Upper lobe of right lung (tissue), 1 donor: Measurements from ENCODE around the gene CNGB1. TPM values are rescaled to one million over a fixed set of nuclear protein-coding genes. Genes with fewer than 3 reads are reported as not detected.
A peak's percentile ranks its signal among the peaks of the same experiment; 100 is the strongest.
"Not testable (repeated sequence)": the region's sequence is repeated elsewhere in the genome, so short reads cannot be mapped to it uniquely, and the experiment has no call there.

ENCODE experiments used
- ATAC-seq: fragments of 200-7000 bp; cut with Tn5 transposase; one replicate; pipeline ENCODE4 v1.9.1; 2020; ENCODE audit warnings: mild to moderate bottlenecking, moderate library complexity
- DNase-seq: peaks from one replicate; pipeline ENCODE4 v3.0.0-alpha.2; 2020
- H3K27ac ChIP-seq: fragments of 200-600 bp; one replicate; pipeline ENCODE4 v1.8.0; 2022
- H3K27me3 ChIP-seq: fragments of 200-600 bp; one replicate; pipeline ENCODE4 v1.8.0; 2022; ENCODE audit warnings: mild to moderate bottlenecking
- H3K36me3 ChIP-seq: fragments of 200-600 bp; one replicate; pipeline ENCODE4 v1.8.0; 2022
- H3K4me1 ChIP-seq: fragments of 200-600 bp; one replicate; pipeline ENCODE4 v1.8.0; 2022
- H3K4me3 ChIP-seq: fragments of 200-600 bp; one replicate; pipeline ENCODE4 v1.8.0; 2022; ENCODE audit warnings: mild to moderate bottlenecking
- H3K9me3 ChIP-seq: fragments of 200-600 bp; one replicate; pipeline ENCODE4 v1.8.0; 2022
- intact Hi-C: fragments of 100-400 bp; cut with DNase I; formaldehyde crosslinking; loops from one replicate; pipeline ENCODE4 v1.11.0; 2022
- total RNA-seq: library from RNA; stranded (reverse); fragmentation: NEBNext Ultra II Directional; extraction: Animal tissue kit (Norgen Biotek cat#: 25700); gene quantifications from one replicate; pipeline ENCODE4 v1.2.1, GENCODE V29; 2021
- TF ChIP-seq, protein P1 (sequence below): fragments of 200-600 bp; IDR thresholded peaks from one replicate; pipeline ENCODE4 v1.8.0; 2022; ENCODE audit warnings: antibody characterized with exemption
- donor health status: DM: no; HTN: yes; CAD: no; lungs with severe emphysema.

CNGB1 gene
- total RNA-seq, 1 donor from 2014 or later, result not detected

DNA sequence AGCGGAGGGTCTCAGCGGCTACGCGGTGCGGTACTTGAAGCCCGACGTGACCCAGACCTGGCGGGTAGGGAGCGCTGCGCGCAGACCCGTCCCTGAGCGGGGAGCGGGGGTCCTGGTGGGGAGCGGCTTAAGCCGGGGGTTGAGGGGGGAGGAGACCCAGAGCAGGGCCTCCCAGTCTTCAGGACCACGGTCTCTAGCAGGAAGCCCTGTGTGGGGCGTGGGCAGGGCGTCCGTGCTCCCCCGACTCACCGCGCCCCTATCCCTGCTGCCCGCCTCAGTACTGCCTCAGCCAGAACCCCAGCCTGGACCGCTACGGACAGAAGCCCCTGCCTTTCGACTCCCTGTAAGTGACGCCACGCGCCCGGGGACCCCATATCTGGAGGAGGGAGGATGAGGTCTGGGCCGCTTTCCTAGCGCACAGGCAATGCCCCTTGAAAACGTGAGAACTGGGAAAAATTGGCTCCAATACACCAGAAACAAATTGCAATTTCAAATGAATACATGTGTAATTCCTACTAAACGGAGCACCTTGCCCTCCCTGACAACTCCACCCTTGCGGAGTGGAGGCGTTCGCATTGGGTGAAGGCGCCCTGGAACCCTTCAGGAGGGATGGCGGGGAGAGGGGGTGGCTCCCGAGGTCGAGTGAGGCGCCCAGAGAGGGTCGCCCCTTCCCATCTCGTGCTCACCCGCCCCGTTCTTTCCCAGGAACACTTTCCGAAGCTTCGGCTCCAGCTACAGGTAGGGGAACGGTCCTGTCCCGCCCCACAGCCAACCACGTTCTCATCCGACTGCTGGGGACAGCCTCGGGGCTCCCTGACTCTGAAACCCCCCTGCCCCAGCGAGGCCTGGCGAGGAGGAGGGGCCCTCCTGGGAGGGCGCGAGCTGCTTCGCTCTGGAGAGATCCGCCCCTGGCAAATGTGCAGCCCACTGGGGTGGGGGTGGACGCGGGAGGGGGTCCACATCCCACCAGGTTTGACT is 14.6 kb upstream of the CNGB1 start:
- ATAC-seq (peak; percentile 56), DNase-seq (no peak)
- no peaks in the 10 kb centered on the region for H3K36me3 ChIP-seq
- H3K4me3 ChIP-seq, result peak overlapping the region; percentile 57
- no peaks in the 10 kb centered on the region for H3K4me1 ChIP-seq
- intact Hi-C loops, result no loop called here
- no peaks in the 10 kb centered on the region for H3K27me3 ChIP-seq
- TF ChIP-seq, protein P1, sequence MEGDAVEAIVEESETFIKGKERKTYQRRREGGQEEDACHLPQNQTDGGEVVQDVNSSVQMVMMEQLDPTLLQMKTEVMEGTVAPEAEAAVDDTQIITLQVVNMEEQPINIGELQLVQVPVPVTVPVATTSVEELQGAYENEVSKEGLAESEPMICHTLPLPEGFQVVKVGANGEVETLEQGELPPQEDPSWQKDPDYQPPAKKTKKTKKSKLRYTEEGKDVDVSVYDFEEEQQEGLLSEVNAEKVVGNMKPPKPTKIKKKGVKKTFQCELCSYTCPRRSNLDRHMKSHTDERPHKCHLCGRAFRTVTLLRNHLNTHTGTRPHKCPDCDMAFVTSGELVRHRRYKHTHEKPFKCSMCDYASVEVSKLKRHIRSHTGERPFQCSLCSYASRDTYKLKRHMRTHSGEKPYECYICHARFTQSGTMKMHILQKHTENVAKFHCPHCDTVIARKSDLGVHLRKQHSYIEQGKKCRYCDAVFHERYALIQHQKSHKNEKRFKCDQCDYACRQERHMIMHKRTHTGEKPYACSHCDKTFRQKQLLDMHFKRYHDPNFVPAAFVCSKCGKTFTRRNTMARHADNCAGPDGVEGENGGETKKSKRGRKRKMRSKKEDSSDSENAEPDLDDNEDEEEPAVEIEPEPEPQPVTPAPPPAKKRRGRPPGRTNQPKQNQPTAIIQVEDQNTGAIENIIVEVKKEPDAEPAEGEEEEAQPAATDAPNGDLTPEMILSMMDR, result no peak
- H3K9me3 ChIP-seq, result no peaks in the 10 kb centered on the region
- H3K27ac ChIP-seq, result peak overlapping the region; percentile 30

DNA sequence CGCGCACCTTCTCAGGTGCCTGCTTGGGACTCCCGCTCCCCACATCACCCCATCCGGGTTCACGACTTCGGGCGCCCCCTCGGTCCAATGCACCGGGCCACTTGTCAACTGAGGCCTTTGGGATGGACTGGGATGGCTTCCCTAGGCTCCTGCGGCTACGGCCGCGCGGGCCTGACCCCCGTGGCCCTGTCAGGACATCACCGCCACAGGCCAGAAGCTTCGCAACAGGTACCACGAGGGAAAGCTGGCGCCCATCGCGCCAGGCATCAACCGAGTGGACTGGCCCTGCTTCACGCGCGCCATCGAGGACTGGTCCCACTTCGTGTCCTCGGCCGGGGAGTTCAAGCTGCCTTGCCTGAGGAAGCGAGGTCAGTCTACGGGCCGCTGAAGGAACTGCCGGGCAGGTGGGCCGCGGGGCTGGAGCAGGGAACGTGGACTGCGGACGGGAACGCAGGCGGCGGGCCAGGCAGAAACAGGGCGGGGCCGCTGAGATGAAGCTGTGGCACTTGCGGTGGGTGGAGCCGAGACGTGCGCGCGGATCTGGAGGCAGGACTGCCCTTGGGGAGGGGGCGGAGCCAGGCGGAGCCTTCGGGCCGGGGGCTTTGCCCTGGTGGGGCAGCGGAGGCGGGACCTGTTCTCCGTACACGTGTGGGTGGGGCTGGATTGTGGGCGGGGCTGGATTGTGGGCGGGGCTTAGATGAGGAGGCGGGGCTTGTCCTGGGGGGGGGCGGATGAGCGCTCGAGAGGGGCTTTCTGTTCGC is 13.7 kb upstream of the CNGB1 start:
- peak; percentile 95 for DNase-seq
- intact Hi-C loops, result no loop called here
- Histone ChIP-seq H3K36me3 (no peaks in the 10 kb centered on the region), H3K4me3 (peak overlapping the region; percentile 57), H3K4me1 (no peaks in the 10 kb centered on the region), H3K9me3 (no peaks in the 10 kb centered on the region), H3K27me3 (no peaks in the 10 kb centered on the region), H3K27ac (no peak overlapping the region)
- peak; percentile 97 for ATAC-seq
- TF ChIP-seq, protein P1, result no peak

DNA sequence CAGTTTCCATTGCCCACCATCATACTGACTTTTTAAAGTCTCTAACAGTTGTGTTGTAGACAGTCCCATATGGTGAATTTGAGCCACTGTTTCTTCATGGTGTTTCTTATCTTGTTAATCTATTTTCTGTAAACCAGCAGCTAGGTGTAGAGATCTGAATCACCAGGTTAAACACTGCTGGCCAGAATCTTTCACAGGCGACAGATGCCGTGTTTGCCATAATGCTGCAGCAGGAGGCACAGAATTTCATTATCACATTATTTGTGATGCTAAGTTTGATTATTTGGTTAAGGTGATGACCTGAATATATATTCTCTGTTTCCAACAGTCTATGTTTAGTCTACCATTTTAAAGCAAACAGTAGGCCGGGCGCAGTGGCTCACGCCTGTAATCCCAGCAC is 11.5 kb upstream of the CNGB1 start:
- H3K9me3 ChIP-seq, result no peaks in the 10 kb centered on the region
- no peak overlapping the region for H3K27ac ChIP-seq
- H3K27me3 ChIP-seq, result no peaks in the 10 kb centered on the region
- no peak overlapping the region for H3K4me3 ChIP-seq
- no peak for DNase-seq
- H3K4me1 ChIP-seq, result no peaks in the 10 kb centered on the region
- TF ChIP-seq, protein P1, result no peak
- ATAC-seq, result no peak
- H3K36me3 ChIP-seq, result no peaks in the 10 kb centered on the region
- intact Hi-C loops, result no loop called here

DNA sequence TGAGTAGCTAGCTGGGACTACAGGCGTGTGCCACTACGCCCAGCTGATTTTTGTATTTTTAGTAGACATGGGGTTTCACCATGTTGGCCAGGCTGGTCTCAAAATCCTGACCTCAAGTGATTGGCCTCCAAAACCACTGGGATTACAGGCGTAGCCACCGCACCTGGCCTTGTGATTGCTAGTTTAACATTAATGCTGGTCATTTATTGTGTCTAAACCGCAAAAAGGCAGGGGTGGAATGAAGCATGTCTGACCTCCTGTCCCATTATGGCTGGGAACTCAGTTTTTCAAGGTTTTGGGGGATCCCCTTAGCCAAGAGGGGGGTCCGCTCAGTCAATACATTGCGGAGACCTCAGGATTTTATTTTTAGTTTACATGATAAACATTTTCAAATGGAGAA is 10.7 kb upstream of the CNGB1 start:
- DNase-seq, result no peak
- no peaks in the 10 kb centered on the region for H3K36me3 ChIP-seq
- ATAC-seq, result no peak
- intact Hi-C loops, result no loop called here
- TF ChIP-seq, protein P1, result no peak
- H3K4me3 ChIP-seq, result no peak overlapping the region
- no peaks in the 10 kb centered on the region for H3K4me1 ChIP-seq
- H3K27ac ChIP-seq, result no peak overlapping the region
- no peaks in the 10 kb centered on the region for H3K27me3 ChIP-seq
- no peaks in the 10 kb centered on the region for H3K9me3 ChIP-seq

DNA sequence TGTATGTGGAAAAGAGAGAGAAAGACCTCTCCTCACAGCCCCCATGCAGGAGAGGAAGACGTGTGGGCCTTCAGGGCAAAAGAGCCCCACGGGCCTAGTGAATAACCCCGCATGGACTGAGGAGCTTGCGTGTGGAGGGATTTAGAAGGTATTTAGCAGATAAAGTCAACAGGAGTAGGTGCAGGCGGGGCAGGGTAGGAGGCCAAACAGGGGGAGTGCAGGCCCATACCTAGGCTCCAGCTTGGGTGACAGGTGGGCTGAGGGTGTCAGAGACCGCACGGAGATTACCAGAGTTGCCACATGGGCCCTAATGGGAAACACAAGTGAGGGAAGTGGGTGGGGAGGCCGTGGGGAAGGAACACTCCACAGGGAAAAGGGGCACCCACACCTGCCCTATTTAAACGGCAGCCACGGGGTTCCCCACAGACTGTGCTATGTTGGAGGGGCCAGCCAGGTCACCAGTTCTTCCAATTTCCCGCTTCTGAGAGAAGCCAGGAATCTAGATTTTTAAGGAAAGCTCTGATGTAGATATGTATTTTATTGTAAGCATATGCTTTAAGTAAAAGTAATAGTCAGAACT is 8.2 kb upstream of the CNGB1 start:
- Histone ChIP-seq H3K4me1 (no peaks in the 10 kb centered on the region), H3K36me3 (no peaks in the 10 kb centered on the region), H3K4me3 (no peak overlapping the region), H3K27ac (no peak overlapping the region), H3K27me3 (no peaks in the 10 kb centered on the region), H3K9me3 (no peaks in the 10 kb centered on the region)
- DNase-seq (no peak), ATAC-seq (no peak)
- TF ChIP-seq, protein P1, result no peak
- intact Hi-C loops, result no loop called here

DNA sequence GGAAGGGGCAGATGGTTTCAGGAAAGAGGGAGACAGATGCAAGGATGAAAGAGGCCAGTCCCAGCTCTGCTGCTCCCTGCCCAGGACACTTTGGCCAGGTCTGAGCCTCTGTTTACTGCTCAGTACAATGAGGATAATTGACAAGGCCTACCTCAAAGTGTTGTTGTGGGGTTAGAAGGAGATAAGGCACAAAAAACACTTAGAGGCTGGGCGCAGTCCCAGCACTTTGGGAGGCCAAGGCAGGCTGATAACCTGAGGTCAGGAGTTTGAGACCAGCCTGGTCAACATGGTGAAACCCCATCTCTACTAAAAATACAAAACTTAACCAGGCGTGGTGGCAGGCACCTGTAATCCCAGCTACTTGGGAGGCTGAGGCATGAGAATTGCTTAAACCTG is 7.1 kb upstream of the CNGB1 start:
- H3K36me3 ChIP-seq, H3K9me3 ChIP-seq, H3K4me1 ChIP-seq, intact Hi-C loops, H3K27me3 ChIP-seq, H3K4me3 ChIP-seq, ATAC-seq, H3K27ac ChIP-seq, DNase-seq: not testable (repeated sequence)
